ENCODE results near the gene TMPRSS3.

The TMPRSS3 gene

GRCh38 chr21:42347601-42348327 lies 48.1 kb downstream of the TMPRSS3 start:
- no peak for DNase-seq

- DNase-seq: no peak
Measured at GRCh38 chr21:42346866-42347600, 48.8 kb downstream of the TMPRSS3 start.

GRCh38 chr21:42346441-42346840 lies 49.4 kb downstream of the TMPRSS3 start:
- DNase-seq: no peak

DNA sequence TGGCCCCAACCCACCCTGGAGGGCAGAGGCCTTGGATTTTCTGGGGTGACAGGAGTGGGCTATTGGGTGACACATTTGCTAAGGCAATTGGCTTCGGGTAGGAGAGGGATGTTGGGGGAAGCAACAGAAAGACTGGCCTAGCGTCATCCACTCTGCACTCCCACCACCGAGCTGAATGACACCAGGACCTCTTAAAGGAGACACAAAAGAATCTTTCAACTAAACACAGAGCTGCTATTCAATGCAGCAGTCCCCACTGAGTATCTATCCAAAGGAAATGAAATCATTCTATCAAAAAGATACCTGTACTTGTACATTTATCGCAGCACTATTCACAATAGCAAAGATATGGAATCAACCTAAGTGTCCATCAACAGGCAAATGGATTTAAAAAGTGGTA lies 51.2 kb downstream of the TMPRSS3 start:
- no peak for DNase-seq

DNA sequence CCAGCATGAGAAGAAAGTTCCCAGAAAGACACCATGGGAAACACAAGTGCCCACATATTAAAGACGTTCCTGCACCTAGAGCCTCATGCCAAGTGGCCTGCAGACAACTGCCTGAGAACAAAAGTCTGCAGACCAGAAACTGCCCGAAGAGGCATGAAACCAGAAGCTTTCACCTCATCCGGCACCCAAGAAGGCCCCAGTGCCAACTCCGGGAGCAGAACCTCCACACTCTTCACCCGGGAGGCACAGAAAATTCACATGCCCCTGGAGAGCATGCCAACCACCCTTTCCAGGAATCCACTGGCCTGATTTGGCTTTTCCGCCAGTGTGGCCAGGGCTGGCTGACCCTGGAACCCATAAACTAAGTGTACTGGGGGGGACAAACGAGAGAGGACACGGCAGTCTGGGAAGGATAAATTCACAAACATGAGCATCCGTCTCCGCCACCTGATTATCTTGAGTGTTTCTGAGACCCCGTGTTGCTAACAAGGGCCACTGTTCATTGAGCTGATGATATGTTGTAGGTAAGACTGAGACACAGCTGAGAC lies 51.8 kb downstream of the TMPRSS3 start:
- no peak for DNase-seq

DNA sequence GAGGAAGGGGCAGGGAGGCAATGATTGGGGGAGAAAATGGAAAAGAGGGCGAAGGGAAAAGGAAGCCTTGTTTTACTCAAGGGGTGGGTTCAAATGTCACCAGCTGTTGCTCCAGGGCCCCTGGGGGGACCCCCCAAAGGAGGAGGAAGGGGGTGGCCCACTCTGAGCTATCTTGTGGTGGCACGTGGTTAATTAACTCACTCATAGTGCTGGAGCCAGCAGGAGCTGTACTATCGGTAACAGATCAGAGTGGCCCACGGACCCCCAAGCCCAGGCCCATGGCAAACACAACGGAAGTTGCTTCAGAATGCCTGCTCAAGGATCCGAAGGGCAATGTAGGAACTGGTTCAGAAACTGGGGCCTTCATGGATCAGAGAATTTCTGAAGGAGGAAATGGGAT lies 52.3 kb downstream of the TMPRSS3 start:
- no peak for DNase-seq

- DNase-seq: no peak
Measured at GRCh38 chr21:42343101-42343500, 52.8 kb downstream of the TMPRSS3 start.

- DNase-seq: no peak
Measured at GRCh38 chr21:42341776-42342542, 53.9 kb downstream of the TMPRSS3 start.

DNA sequence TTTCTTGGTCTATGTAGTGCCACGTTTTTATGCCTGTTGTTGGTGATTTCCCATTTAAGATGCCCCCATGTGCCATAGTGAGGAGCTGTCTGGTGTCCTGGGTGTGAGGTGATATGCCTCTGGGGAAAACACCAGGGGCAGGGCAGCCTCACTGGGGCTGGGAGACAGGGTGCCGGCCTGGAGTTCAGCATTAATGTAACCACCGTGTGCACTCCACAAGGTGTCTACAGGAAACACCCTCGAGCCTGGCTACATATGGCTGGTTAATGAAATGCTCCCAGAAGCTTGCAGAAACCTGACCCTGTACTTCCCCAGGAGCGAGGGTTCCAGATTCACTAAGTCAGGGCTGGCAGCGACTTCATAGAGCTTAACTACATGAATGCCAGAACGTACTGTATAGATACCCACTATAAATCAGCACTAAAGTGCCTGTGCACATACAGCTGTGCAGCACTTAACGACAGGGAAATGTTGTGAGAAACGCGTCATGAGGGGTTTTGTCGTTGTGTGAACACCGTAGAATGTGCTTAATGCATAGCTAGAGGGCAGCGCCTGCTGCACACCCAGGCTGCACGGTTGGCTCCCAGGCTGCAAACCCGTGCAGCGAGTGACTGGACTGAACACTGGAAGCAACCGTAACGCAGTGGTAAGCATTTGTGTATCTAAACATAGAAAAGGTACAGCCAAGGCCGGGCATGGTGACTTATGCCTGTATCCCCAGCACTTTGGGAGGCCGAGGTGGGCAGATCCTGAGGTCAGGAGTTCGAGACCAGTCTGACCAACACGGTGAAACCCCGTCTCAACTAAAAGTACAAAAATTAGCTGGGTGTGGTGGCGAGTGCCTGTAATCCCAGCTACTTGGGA lies 55.4 kb downstream of the TMPRSS3 start:
- DNase-seq: no peak

- no peak for DNase-seq
Measured at GRCh38 chr21:42338729-42339715, 56.8 kb downstream of the TMPRSS3 start.

GRCh38 chr21:42337830-42338728 lies 57.8 kb downstream of the TMPRSS3 start:
- DNase-seq: peak; percentile 84

GRCh38 chr21:42337276-42337675 lies 58.6 kb downstream of the TMPRSS3 start:
- no peak for DNase-seq

DNA sequence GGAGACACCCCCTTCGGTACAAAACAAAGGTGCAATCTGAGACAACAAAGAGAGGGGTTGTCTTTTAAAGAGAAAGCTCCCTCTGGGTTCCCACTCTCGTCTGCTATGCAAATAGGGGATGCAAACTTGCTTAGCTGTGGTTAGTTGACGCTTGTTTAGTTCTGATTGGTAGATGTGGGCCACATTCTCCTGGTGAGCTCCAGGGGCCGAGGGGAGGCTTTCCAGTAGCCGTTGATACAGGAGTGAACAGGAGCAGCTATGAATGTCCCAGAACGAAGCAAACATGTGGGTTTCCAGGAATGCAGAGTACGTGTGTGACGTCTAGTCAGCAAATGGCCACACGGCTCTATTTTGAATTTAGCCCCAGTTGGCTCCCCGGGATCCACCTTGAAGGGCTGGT lies 59.8 kb downstream of the TMPRSS3 start:
- DNase-seq: no peak

GRCh38 chr21:42332557-42333317 lies 63.1 kb downstream of the TMPRSS3 start:
- no peak for DNase-seq

- DNase-seq: no peak
Measured at GRCh38 chr21:42331660-42332059, 64.2 kb downstream of the TMPRSS3 start.

GRCh38 chr21:42330380-42331371 lies 65.2 kb downstream of the TMPRSS3 start:
- no peak for DNase-seq

- no peak for DNase-seq
Measured at GRCh38 chr21:42324896-42325295, 71.0 kb downstream of the TMPRSS3 start.
